ENCODE results near the gene SPATS2L.

SPATS2L gene

DNA sequence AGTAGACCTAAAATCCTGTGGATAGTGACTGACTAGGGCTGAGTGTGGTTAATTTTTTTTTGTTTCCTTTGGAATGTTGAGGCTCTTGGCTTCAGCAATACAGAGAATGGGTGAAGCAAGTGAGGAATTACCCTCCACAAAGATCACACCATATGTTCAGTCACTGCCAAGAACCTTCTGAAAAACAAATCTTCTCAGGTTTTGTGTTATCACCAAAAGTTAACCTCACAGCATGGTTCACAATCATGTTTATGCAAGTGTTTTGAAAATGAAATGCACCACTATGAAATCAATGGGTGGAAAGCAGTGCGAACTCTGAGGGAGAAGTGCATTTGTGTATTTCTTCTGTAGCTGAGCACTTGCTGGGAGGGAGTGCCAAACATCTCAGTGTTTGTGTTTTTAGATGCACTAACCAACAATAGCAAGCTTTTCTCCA lies 44.4 kb downstream of the SPATS2L start:
- peak; percentile 46 to 48 for DNase-seq (ENCODE audit: low read depth in 2 of 2)

DNA sequence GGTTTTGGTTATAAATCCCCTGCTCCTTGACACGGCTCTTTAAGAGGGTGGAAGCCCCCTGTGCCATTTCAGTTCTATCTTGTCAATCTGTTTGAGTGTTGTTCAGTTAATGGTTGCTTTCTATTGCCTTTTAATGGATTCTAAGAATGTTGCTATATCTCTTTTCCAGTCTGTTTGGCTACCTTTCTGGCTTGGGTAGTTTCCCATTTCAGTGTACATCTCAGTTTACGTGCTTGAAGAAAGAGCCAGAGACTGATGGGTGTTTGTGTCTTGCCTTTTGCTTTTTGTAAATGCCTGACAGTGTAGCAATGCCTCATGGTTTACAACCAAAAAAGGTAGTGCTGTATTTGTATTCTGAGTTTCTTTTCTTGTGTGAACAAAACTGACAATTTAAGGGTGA lies 45.3 kb downstream of the SPATS2L start:
- DNase-seq (ENCODE audit: low read depth in 2 of 2): no peak

DNA sequence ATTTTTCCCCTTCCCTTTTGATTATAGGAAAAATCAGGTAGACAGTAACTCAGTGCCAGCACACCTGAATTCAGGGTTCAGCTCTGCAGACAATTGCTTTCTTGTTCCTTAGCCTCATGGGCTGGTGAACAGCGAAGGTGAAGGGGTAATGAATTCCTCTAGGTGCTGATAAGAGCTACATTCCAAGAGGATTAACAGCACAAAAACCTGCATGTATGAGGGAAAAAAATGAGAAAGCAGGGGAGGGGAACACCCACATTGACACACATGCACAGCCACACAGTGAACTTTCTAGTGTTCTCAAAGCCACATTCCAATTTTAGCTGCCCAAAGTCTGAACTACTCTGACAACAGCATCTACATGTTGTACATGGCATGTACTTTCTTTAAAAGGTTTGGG lies 46.1 kb downstream of the SPATS2L start:
- DNase-seq (ENCODE audit: low read depth in 2 of 2): peak; percentile 31 to 37

DNA sequence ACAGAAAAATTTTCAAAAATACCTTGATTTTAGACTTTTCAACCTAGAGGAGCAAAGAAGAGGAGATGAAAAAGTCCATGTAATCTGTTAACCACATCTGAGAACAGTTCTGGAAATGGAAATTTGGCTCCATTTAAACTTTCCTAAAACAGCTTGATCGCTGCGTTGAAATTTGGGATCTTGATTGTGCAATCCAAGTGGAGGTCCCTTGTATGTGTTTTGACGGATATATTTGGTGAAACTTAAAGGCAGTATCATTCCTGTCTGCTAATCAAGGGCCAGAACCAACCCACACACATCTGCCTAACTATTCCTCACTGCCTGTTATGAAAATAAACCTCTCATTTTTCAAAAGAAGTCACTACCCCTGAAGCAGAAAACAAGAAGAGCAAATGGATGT lies 46.6 kb downstream of the SPATS2L start:
- DNase-seq (ENCODE audit: low read depth in 2 of 2): peak; percentile 28 to 29

DNA sequence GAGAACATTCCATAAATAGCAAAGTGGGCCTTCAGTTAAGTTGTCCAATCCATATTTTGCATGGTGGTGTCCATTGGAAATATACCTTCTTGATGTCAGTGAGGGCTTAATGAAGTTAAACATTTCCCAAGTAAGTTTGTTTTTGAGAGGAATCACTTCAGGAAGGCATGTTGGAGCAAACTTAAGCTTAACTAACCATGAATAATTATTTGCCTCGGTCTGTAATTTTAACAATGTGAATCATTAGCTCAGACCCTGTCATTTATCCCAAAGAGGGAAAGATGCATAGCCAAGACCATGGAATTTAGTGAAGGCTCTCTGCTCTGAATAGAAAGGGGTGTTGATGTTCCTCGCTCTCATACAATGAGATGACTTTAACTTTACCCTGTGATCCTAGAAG lies 47.4 kb downstream of the SPATS2L start:
- DNase-seq (ENCODE audit: low read depth in 2 of 2): no peak

DNA sequence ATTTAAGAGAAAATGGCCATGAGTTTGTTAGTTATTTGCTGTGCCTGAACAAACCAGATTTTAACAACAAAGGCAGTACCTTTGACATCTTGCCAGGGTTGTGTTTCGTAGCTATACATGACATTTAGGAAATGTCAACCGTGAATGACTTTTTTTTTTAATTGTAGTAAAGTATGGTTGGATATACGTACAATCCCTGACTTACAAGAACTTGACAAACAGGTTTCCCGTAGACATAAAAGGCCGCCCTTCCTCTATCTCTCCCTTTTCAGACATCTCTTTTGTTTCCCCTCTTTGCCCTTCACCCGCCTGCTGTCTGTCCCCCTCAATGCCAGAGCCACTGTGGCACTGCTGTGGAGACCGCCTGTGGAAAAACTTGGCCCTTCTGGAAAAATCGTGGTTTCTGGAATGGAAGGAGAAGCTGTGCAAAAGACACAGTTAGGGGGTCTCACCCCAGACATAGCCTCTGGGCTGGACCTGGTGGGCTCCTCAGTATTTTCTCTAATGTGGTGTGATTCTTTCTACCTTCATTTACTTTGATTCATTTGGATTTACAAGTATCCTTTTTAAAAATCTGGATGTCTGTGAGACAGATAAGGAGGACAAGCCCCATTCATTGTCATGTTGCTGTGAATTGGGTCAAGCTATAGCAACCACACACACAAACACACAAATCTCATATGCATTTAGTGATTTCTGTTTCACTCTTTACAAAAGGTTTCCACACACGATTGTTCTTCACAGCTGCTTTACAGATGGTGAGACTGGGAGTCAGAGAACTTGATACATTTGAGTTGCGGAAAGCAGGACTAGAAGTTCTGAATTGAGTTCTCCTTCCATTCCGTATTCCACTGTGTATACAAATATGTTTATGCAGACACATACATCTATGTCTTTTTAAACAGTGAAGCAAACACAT lies 48.6 kb downstream of the SPATS2L start:
- no peak for DNase-seq (ENCODE audit: low read depth in 2 of 2)

DNA sequence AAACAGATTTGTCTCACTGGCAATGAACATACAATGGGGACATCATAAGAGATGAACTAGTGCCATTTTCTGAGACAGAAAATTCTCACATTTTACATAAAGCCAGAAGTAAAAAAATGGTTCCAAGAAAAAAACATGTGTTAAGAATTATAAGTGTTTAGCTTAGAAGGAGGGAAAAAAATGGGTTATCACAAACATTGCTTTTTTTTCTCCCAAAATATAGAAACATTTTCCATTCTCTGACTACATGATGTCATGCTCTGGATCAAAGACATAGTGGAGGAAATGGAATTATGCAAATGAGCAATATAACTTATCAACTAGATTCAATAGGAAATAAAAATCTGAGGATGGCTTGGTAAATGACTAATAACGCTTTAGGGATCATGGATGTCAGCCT lies 49.8 kb downstream of the SPATS2L start:
- no peak for DNase-seq (ENCODE audit: low read depth in 2 of 2)

DNA sequence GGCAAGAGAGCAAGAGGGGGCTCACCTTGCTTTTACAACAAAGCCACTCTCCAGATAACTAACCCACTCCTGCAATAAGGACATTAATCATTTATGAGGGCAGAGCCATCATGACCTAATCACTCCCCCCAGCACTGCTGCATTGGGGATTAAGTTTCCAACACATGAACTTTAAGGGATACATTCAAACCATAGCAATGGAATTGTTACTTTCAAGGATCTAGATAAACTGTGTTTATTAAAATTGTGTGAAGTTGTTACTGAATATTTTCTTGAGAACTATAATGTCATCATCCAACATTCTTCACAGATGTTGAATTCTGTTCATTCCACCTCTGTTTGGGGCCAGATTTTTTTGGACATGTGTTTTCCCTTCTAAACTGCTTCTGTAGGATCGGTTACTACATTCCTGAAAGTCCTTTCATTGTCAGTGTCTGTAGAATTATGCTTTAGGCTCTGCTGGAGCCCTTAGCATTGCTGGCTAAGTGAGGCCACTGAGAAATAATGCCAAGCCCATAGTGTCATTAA lies 50.4 kb downstream of the SPATS2L start:
- DNase-seq (ENCODE audit: low read depth in 2 of 2): peak; percentile 85 to 87

DNA sequence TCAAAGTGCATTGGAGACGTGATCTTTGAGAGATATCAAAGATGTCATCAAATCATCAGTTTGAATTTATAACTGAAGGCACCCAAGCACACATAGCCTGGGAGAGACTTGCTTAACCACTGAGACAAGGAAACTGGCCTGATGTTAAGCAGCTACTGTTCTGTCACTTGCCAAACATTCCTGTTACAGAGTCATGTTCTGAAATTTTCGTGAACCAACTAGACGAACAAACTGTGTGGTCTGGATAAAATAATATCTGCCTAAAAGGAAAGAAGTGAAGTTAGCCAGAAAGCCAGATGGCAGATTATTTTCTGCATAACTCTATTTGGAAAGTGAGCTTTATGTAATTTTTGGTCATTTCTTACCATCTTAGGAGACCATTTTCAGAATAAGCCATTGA lies 51.4 kb downstream of the SPATS2L start:
- DNase-seq (ENCODE audit: low read depth in 2 of 2): no peak

DNA sequence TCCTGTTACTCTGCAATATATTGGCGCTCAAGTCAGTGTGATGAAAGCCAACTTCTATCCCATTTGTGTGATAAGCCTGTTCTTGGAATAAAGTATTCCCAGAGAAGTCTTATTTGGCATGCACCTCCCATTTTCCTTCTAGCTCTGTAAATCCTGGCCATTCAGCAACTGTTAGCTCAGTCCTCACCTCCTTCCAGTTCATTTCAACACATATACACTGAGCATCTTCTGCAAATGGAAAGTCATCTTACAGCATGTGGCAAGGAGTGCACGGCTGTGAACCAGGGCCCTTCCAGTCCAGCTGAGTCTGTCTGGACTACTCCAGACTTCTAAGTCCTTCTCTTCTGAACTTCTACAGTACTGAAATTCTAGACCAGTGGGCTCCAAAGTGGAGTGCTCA lies 53.1 kb downstream of the SPATS2L start:
- DNase-seq (ENCODE audit: low read depth in 2 of 2): no peak

DNA sequence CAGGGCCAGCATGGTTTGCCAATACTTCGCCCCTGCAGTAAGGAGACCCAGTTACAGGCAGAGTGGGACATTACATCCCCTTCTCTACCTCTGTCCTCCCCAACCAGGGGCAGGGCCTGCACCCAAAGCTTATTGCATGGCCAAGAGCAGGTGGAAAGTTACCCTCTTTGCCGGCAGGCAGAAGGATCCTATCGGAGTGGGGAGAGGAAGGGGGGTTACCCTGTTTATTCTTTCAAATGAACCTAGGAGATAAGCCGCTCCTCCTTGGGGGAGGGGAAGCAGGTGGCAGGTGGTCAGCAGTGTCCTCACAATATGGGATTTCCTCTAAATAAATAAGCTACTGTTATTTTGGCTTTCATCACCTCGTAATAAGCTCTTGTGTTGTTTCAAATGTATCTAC lies 53.9 kb downstream of the SPATS2L start:
- DNase-seq (ENCODE audit: low read depth in 2 of 2): no peak

DNA sequence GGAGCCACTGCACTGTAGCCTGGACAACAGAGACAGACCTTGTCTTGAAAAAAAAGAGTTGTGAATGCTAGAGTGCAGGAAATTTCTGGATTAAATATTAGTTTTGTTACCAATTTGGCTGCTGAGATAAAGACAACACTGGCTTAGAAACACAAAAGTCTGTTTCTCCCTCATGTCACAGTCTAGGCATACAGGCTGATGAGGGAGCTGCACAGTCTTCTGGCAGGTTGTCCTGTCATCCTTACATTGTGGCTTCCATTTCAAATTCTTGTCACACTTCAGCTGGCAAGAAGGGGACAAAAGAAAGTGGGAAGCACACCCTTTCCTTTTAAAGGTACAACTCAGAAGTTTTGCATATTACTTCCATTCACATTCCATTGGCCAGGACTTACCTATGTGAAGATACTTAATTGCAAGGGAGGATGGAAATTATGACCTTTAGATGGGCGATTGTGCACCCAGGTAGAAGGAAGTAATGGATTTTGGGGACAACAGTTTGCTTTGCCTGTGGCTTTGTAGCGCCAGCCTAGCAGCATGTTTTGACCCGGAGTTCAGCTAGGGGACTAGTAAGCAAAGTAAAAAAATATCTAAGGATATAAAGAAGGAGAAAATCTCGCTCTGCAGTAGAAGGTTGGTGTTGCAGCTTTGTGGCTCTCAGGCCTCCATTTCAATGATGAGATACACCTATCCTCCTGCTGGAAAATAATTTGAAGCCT lies 55.9 kb downstream of the SPATS2L start:
- DNase-seq (ENCODE audit: low read depth in 2 of 2): no peak

DNA sequence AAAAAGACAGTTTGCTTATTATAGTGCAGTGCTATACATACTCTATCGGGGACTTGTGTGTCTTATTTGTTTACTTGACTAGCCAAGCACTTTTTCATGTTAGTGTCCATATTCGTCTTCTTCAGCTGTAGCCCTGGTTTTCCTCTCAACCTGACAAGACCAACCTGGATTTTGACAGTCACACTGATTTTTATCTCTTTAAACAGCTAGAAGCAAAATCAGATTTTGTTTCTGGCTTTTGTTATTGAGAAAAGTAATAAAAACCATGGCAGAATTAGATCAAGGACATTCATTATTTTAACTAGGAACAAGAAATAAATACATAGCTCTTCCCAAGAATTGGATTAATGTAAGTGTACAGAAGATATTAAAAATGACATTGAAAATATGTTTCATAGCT lies 56.8 kb downstream of the SPATS2L start:
- no peak for DNase-seq (ENCODE audit: low read depth in 2 of 2)

DNA sequence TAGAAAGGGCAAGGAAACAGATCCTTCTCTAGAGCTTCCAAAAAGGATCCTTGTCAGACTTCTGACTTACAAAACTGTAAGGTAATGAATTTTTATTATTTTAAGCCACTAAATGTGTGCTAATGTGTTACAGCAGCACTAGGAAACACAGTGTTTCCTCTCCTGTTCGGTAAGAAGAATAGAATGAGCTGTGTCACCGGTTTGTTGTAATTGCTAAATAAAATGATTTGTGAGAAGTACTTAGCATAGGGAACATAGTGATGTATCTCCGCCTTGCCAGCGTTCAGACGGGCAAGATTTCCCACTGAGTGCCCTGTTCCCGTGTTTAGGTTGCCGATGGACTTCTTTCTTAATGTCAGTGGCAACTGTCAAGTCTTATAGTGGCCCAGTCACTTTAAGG lies 57.6 kb downstream of the SPATS2L start:
- DNase-seq (ENCODE audit: low read depth in 2 of 2): no peak

DNA sequence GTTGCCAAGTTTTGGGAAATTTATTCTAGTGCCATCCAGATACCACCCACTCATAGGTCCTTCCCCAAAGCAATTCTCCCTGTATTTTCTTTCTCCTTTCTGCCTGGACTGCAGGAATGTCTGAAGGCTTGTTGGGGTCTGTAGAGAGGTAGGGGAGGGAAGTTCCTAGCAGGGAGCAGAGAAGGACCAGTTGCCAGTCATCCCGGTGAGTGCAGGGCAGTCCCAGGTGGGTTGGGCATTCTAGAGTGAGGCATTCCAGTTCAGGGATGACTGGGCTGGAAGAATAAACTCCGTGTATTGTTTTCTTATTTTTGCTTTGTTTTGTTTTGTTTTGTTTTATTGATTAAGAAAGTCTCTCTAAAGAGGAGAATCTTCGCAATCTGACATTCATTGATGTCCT lies 58.1 kb downstream of the SPATS2L start:
- no peak for DNase-seq (ENCODE audit: low read depth in 2 of 2)

DNA sequence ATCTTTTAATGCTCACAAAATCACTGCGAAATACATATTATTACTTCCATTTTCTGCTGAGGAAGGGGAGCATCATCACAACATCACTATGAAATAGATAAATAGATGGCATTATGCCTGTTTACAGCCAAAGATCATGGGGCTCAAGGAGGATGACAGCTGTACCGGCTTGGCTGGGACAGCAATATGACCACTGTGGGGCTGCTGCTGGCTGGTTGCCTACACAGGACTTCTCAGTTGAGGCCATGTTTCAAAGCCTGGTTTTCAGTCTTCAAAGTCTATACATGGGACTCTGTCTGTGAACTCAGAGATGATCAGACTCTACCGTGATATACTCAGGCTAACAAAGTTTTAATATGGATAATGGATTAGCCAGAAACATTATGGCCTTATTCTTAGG lies 58.7 kb downstream of the SPATS2L start:
- DNase-seq (ENCODE audit: low read depth in 2 of 2): no peak

DNA sequence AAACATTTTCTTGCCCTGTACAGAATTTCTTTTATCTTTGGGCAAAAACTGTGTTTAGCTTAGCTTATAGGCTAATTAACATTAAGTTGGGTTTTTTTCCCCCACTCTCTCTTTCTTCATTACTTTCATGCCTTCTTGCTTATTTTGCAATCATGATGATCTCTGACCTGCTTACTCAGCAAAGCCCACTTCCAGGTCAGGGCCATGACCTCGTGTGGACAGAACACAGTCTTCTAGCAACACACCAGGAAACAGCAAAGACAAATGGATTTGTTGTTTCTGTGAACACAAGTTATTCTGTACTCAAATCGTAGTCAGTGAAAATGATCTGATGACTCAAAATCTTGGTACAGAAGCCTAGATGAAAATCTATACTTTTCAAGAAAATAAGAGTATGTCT lies 60.7 kb downstream of the SPATS2L start:
- DNase-seq (ENCODE audit: low read depth in 2 of 2): no peak

DNA sequence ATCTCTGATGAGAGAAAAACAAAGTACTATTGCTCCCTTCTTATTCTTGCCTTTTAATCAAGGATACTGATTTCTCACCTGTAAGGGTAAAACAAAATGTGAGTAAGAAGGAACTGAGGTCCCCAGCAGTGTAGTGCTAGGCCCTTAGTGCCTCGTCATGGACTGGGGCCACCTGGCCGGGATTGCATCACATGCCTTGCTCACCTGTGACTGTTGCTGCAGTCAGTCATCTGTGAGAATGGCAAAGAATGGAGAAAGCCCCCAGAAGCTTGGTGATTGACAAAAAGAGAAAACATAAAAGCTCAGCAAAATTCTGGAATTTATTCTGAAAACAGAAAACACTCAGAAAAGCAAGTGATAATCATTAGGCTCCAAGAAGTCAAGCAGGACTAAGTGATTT lies 63.4 kb downstream of the SPATS2L start:
- no peak for DNase-seq (ENCODE audit: low read depth in 2 of 2)

DNA sequence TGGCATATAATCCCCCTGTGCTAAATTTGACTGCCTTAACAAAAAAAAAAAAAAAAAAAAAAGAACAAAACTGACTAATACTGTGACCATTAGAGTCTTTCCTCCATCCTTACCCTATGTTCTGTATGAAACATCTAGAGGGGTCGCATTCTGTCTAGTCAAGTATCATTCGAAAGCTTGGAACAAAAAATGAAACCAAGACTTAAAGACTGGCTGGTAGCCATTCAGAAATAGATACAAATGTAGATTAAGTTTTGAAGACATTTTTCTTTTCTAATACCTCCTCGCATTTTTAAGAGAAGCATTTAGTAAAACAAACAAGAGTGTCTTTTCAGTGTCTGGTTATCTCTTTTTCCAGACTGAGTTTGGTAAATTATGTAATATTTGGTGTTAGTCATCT lies 66.7 kb downstream of the SPATS2L start:
- DNase-seq (ENCODE audit: low read depth in 2 of 2): no peak

DNA sequence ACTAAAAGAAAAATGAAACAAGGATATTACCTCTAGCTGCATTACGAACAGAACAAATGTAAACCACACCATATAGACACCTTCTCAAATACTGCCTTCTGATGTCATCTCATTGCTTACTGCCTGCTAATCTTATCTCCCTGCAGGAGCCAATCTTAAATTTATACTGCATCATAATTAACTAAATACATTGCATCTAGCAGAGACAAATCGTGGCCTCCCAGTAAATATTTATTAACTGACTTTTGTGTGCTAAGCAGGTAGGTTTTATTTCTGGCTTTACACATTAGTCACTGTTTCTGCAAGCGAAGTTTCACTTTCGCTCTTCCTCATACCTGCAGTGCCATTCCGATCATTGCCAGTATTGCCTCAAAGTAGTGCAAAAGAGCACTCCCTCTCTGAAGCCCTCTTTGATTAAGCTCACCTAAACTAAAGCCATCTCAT lies 67.5 kb downstream of the SPATS2L start:
- no peak for DNase-seq (ENCODE audit: low read depth in 2 of 2)

DNA sequence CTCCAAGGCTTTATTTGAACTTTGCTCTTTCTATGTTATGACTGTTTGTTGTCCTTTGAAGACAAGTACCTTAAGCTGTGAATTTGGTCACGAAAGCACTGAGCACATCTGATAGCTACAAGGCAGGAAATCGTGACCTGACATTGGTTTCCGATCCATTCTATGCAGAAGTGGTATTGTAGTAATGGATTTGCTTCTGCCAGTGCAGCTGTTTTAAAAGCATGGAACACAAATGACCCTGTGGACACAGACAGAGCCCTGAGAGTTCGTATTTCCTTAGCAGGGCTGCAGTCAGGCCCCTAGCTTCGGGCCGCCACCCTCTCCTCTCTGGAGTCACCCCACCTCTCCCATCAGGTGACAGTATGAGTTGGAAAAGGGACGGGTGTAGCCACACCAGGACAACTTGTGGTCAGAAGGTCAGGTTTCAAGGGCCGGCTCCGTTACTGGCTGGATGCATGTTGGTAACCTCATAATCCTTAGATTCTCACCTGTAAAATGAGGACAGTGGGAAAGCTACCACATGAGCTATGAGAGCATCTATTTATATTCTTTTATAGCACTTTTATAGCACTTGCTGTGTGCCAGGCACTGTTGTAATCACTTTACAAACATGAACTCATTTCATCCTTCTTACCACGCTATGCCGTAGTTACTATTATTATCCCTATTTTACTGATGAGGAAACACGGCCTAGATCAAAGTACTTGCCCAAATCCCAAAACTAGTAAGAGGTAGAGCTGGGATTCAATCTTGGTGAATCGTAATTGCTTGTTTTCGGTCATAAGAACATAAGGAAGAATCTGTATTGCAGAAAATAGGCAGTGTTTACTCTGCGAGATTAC lies 70.2 kb downstream of the SPATS2L start:
- no peak for DNase-seq (ENCODE audit: low read depth in 2 of 2)
